ENCODE results near the gene TMEM80.

- no peak for TF ChIP-seq CTCF (IDR thresholded peaks at IDR 0.05 in 2 of 3, conservative IDR thresholded peaks at IDR 0.05 in 1 of 3; ENCODE audit: insufficient read depth in 2 of 3, low read depth in 1 of 3, low read length in 3 of 3)
- TF ChIP-seq NFATC3 (IDR thresholded peaks at IDR 0.05): no peak
- TF ChIP-seq NFXL1 (CRISPR knock-in tag; IDR thresholded peaks at IDR 0.05): no peak
- no peak for TF ChIP-seq ZNF263 (CRISPR knock-in tag; IDR thresholded peaks at IDR 0.05; ENCODE audit: borderline replicate concordance)
- no peak for TF ChIP-seq SLC30A9 (CRISPR knock-in tag; IDR thresholded peaks at IDR 0.05)
- no peak for TF ChIP-seq ZFX (CRISPR knock-in tag; IDR thresholded peaks at IDR 0.05)
These were observed 6.3 kb downstream of the TMEM80 start for GRCh38 chr11:701741-702461.
